ENCODE data around the gene SMYD3. TPM values are rescaled to one million over a fixed set of nuclear protein-coding genes. Genes with fewer than 3 reads are reported as not detected.
"Not testable (repeated sequence)": the region's sequence is repeated elsewhere in the genome, so short reads cannot be mapped to it uniquely, and the experiment has no call there.

Gene SMYD3
- total RNA-seq, 3 donors from 2014 or later, result 16.3 to 18.0 (median 16.4) TPM

- H3K4me1 ChIP-seq (ENCODE audit: low read depth), result peaks cover 8% of the 10 kb centered on the region
- ATAC-seq (no peak), DNase-seq (no peak)
- H3K36me3 ChIP-seq (ENCODE audit: low read depth), result no peaks in the 10 kb centered on the region
- intact Hi-C loops (cut with DNase I, micrococcal nuclease), result no loop called here
- peaks cover 5% of the 10 kb centered on the region for H3K9me3 ChIP-seq
- no peak overlapping the region for H3K4me3 ChIP-seq
- TF ChIP-seq CTCF (IDR thresholded peaks at IDR 0.05), result no peak
These were observed 558.3 kb downstream of the SMYD3 start for GRCh38 chr1:245948786-245949185.

GRCh38 chr1:245946905-245947304 lies 560.2 kb downstream of the SMYD3 start:
- ATAC-seq, result no peak
- intact Hi-C loops (cut with DNase I, micrococcal nuclease), result no loop called here
- peaks cover 5% of the 10 kb centered on the region for H3K9me3 ChIP-seq

DNA sequence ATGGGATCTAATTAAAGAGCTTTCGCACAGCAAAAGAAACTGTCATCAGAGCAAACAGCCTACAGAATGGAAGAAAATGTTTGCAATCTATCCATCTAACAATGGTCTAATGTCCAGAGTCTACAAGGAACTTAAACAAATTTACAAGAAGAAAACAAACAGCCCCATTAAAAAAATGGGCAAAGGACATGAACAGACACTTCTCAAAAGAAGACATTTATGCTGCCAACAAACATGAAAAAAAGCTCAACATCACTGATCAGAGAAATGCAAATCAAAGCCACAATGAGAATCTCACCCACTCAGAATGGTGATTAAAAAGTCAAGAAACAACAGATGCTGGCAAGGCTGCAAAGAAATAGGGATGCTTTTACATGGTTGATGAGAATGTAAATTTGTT lies 561.9 kb downstream of the SMYD3 start:
- intact Hi-C loops (cut with DNase I, micrococcal nuclease); DNase-seq; H3K36me3 ChIP-seq (ENCODE audit: low read depth); H3K4me1 ChIP-seq (ENCODE audit: low read depth); H3K9me3 ChIP-seq; ATAC-seq; H3K4me3 ChIP-seq: not testable (repeated sequence)

More at GRCh38 chr1:245946905-245947304, 560.2 kb downstream of the SMYD3 start:
- H3K4me3 ChIP-seq, result no peak overlapping the region
- H3K4me1 ChIP-seq (ENCODE audit: low read depth), result no peaks in the 10 kb centered on the region
- no peak for DNase-seq
- H3K36me3 ChIP-seq (ENCODE audit: low read depth), result no peaks in the 10 kb centered on the region
- TF ChIP-seq CTCF (IDR thresholded peaks at IDR 0.05), result no peak

GRCh38 chr1:245942856-245943255 lies 564.2 kb downstream of the SMYD3 start:
- no peak for ATAC-seq
- Histone ChIP-seq H3K9me3 (peaks cover 5% of the 10 kb centered on the region), H3K36me3 (ENCODE audit: low read depth) (no peaks in the 10 kb centered on the region), H3K4me1 (ENCODE audit: low read depth) (no peaks in the 10 kb centered on the region), H3K4me3 (no peak overlapping the region)
- TF ChIP-seq CTCF (IDR thresholded peaks at IDR 0.05), result no peak
- intact Hi-C loops (cut with DNase I, micrococcal nuclease), result no loop called here
- DNase-seq, result no peak

DNA sequence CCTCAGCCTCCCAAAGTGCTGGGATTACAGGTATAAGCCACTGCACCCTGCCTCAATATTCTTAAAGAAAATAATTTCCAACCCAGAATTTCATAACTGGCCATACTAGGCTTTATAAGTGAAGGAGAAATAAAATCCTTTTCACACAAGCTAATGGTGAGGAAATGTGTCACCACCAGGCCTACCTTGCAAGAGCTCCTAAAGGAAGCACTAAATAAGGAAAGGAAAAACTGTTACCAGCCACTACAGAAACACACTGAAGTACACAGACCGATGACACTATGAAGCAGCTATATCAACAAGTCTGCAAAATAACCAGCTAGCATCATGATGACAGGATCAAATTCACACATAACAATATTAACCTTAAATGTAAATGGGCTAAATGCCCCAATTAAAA lies 565.3 kb downstream of the SMYD3 start:
- H3K4me3 ChIP-seq; H3K9me3 ChIP-seq; H3K36me3 ChIP-seq (ENCODE audit: low read depth); intact Hi-C loops (cut with DNase I, micrococcal nuclease); ATAC-seq; DNase-seq; H3K4me1 ChIP-seq (ENCODE audit: low read depth): not testable (repeated sequence)

- intact Hi-C loops (cut with DNase I, micrococcal nuclease), result no loop called here
These were observed 567.2 kb downstream of the SMYD3 start for GRCh38 chr1:245939756-245940345.

More at GRCh38 chr1:245939756-245940345, 567.2 kb downstream of the SMYD3 start:
- Histone ChIP-seq H3K4me1 (ENCODE audit: low read depth) (no peaks in the 10 kb centered on the region), H3K4me3 (no peak overlapping the region), H3K9me3 (no peaks in the 10 kb centered on the region), H3K36me3 (ENCODE audit: low read depth) (no peaks in the 10 kb centered on the region)
- DNase-seq, result no peak
- no peak for TF ChIP-seq CTCF (IDR thresholded peaks at IDR 0.05)
- no peak for ATAC-seq

Data from mucosa of descending colon (tissue), 3 donors.